ENCODE measurements around the gene SPCS2.

GRCh38 chr11:74937696-74938475 is 11.2 kb upstream of the SPCS2 start:
- TF ChIP-seq CTCF (conservative IDR thresholded peaks at IDR 0.05) (no peak), EZH2 (IDR thresholded peaks at IDR 0.05; ENCODE audit: low read depth) (no peak)
